ENCODE results near the gene AVPI1. TPM values are rescaled to one million over a fixed set of nuclear protein-coding genes. Genes with fewer than 3 reads are reported as not detected.

The AVPI1 gene
- total RNA-seq, 1 experiment from 2014 or later, result 2.6 TPM

DNA sequence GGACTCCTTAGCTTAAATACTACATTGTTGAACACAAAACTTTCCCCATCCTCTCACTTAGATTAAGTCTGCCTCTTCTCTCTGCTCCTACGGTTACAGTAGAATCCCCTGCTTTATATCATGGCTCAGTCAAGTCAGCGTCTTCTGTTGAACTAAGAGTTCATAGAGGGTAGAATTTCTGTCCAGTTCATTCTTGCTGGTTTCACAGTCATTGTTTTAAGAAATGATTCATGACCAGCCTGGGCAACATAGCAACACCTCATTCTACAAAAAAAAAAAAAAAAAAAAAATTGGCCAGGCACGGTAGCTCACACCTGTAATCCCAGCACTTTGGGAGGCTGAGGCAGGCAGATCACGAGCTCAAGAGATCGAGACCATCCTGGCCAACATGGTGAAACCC lies 46.2 kb upstream of the AVPI1 start:
- no peaks in the 10 kb centered on the region for H3K27me3 ChIP-seq (replicated peaks; ENCODE audit: insufficient read depth, low read depth, low read length, poor library complexity)
- no peak for DNase-seq (ENCODE audit: low spot score)
- peaks cover 2% of the 10 kb centered on the region for H3K4me1 ChIP-seq (ENCODE audit: insufficient read depth, low read length, poor library complexity, severe bottlenecking)
- no peaks in the 10 kb centered on the region for H3K36me3 ChIP-seq (ENCODE audit: insufficient read depth, low read length, poor library complexity, severe bottlenecking)
- H3K27ac ChIP-seq (ENCODE audit: low read depth, low read length, poor library complexity, severe bottlenecking), result no peak overlapping the region
- BruUV-seq (replicated peaks), result no TSS peak
- POLR2A ChIA-PET (ENCODE audit: low non-redundant PET), result no interaction called here
- H3K9me3 ChIP-seq (ENCODE audit: low read depth, low read length, poor library complexity, severe bottlenecking), result no peaks in the 10 kb centered on the region
- CTCF ChIA-PET, result interaction anchor here (0.6 to 1.6 kb wide), 4 partner anchors 12 to 108 kb away, joined by 5 to 8 read pairs (median 7); no protein-coding TSS in a partner anchor
- TF ChIP-seq EZH2 (IDR thresholded peaks at IDR 0.05; ENCODE audit: borderline replicate concordance, low read depth, low read length, poor library complexity, severe bottlenecking), result no peak
- TF ChIP-seq, protein P1, sequence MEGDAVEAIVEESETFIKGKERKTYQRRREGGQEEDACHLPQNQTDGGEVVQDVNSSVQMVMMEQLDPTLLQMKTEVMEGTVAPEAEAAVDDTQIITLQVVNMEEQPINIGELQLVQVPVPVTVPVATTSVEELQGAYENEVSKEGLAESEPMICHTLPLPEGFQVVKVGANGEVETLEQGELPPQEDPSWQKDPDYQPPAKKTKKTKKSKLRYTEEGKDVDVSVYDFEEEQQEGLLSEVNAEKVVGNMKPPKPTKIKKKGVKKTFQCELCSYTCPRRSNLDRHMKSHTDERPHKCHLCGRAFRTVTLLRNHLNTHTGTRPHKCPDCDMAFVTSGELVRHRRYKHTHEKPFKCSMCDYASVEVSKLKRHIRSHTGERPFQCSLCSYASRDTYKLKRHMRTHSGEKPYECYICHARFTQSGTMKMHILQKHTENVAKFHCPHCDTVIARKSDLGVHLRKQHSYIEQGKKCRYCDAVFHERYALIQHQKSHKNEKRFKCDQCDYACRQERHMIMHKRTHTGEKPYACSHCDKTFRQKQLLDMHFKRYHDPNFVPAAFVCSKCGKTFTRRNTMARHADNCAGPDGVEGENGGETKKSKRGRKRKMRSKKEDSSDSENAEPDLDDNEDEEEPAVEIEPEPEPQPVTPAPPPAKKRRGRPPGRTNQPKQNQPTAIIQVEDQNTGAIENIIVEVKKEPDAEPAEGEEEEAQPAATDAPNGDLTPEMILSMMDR (conservative IDR thresholded peaks at IDR 0.05; ENCODE audit: low read depth, low read length), result no peak
- intact Hi-C loops (cut with micrococcal nuclease; ENCODE audit: unreplicated experiment), result loop anchor here (5.0 kb wide), 1 partner anchor 161 kb away; the partner anchor contains the start of gene ANKRD2
- no peak overlapping the region for H3K4me3 ChIP-seq (ENCODE audit: low read depth, low read length, poor library complexity, severe bottlenecking)

DNA sequence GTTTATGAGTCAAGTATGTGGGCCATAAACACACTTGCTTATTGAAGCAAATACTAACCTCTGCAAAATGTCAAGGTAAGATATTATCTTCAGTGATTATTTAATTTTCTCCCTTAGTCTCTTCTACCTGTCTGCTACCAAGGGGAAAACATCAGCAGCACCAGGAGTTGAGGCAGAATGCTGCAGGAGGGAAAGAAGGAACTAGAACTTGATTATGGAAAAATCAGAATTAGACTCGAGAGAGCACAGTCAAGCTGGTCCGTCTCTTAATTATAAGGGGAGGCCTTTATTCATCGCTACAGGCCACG lies 45.0 kb upstream of the AVPI1 start:
- no peaks in the 10 kb centered on the region for H3K27me3 ChIP-seq (replicated peaks; ENCODE audit: insufficient read depth, low read depth, low read length, poor library complexity)
- BruUV-seq (replicated peaks), result no TSS peak
- intact Hi-C loops (cut with micrococcal nuclease; ENCODE audit: unreplicated experiment), result loop anchor here (5.0 kb wide), 1 partner anchor 160 kb away; the partner anchor contains the start of gene ANKRD2
- ChIA-PET POLR2A (ENCODE audit: low non-redundant PET) (no interaction called here), CTCF (interaction anchor here (0.5 to 1.0 kb wide), 3 partner anchors 33 to 288 kb away, joined by 3 to 7 read pairs (median 4); no protein-coding TSS in a partner anchor)
- no peaks in the 10 kb centered on the region for H3K9me3 ChIP-seq (ENCODE audit: low read depth, low read length, poor library complexity, severe bottlenecking)
- no peak overlapping the region for H3K27ac ChIP-seq (ENCODE audit: low read depth, low read length, poor library complexity, severe bottlenecking)
- TF ChIP-seq, protein P1 (conservative IDR thresholded peaks at IDR 0.05; ENCODE audit: low read depth, low read length), result no peak
- no peaks in the 10 kb centered on the region for H3K4me1 ChIP-seq (ENCODE audit: insufficient read depth, low read length, poor library complexity, severe bottlenecking)
- no peak for DNase-seq (ENCODE audit: low spot score)
- no peaks in the 10 kb centered on the region for H3K36me3 ChIP-seq (ENCODE audit: insufficient read depth, low read length, poor library complexity, severe bottlenecking)
- H3K4me3 ChIP-seq (ENCODE audit: low read depth, low read length, poor library complexity, severe bottlenecking), result no peak overlapping the region

DNA sequence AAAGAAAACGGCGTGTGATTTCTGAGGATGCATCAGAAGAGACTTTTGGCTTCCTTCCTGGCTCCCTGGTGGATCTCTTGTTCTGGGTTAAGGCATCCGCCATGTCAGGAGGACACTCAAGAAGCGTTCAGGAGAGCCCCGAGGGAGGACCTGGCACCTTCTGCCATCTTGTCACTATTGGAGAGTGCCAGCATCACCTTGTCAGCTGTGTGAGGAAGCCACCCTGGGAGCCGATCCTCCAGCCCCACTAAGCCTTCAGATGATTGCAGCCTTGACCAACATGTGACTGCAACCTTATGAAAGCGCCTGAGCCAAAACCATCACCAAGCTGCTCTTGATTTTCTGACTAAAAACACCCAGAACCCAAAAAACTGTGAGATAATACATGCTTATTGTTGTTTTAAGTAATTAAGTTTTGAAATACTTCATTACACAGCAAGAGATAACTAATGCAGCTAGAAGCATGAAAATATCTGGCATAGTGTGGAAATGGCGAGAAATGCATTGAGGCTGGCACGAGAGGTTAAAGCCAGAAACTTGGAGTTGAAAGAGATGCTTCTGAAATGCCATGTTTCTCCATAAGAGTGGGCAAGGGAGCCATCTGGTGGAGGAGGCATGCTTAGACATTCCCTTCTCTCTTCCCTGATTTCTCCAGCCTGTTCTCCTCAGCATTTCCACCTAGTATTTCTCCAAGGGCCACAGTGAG lies 44.5 kb upstream of the AVPI1 start:
- no peak overlapping the region for H3K4me3 ChIP-seq (ENCODE audit: low read depth, low read length, poor library complexity, severe bottlenecking)
- intact Hi-C loops (cut with micrococcal nuclease; ENCODE audit: unreplicated experiment), result loop anchor here (1.0 to 5.0 kb wide), 4 partner anchors 22 to 159 kb away; partner anchors contain the start of gene ANKRD2
- no peaks in the 10 kb centered on the region for H3K4me1 ChIP-seq (ENCODE audit: insufficient read depth, low read length, poor library complexity, severe bottlenecking)
- TF ChIP-seq, protein P1 (conservative IDR thresholded peaks at IDR 0.05; ENCODE audit: low read depth, low read length), result peak; percentile 85
- TF ChIP-seq EZH2 (IDR thresholded peaks at IDR 0.05; ENCODE audit: borderline replicate concordance, low read depth, low read length, poor library complexity, severe bottlenecking), result no peak
- no peaks in the 10 kb centered on the region for H3K36me3 ChIP-seq (ENCODE audit: insufficient read depth, low read length, poor library complexity, severe bottlenecking)
- ChIA-PET POLR2A (ENCODE audit: low non-redundant PET) (interaction anchor here (0.6 kb wide), 1 partner anchor 328 kb away, joined by 13 read pairs; no protein-coding TSS in a partner anchor), CTCF (interaction anchor here (0.5 to 1.5 kb wide), 3 partner anchors 30 to 55 kb away, joined by 4 to 8 read pairs (median 7); no protein-coding TSS in a partner anchor)
- H3K27me3 ChIP-seq (replicated peaks; ENCODE audit: insufficient read depth, low read depth, low read length, poor library complexity), result no peaks in the 10 kb centered on the region
- no TSS peak for BruUV-seq (replicated peaks)
- H3K27ac ChIP-seq (ENCODE audit: low read depth, low read length, poor library complexity, severe bottlenecking), result no peak overlapping the region
- H3K9me3 ChIP-seq (ENCODE audit: low read depth, low read length, poor library complexity, severe bottlenecking), result no peaks in the 10 kb centered on the region
- DNase-seq (ENCODE audit: low spot score), result peak; percentile 83
